Colonic mucosa (tissue), 4 donors: Measurements from ENCODE around the gene RBAK. TPM values are rescaled to one million over a fixed set of nuclear protein-coding genes. Genes with fewer than 3 reads are reported as not detected.
"Not testable (repeated sequence)": the region's sequence is repeated elsewhere in the genome, so short reads cannot be mapped to it uniquely, and the experiment has no call there.

Source experiments
- DNase-seq: peaks from one replicate; pipeline ENCODE4 v3.0.0-alpha.2; 2020
- H3K27ac ChIP-seq: fragments of 200-600 bp; one replicate; pipeline ENCODE4 v1.8.0; 2021
- H3K27me3 ChIP-seq: fragments of 200-600 bp; one replicate; pipeline ENCODE4 v1.8.0; 2021
- H3K36me3 ChIP-seq: fragments of 200-600 bp; one replicate; pipeline ENCODE4 v1.8.0; 2021
- H3K4me1 ChIP-seq: fragments of 200-600 bp; one replicate; pipeline ENCODE4 v1.8.0; 2021; ENCODE audit warnings: mild to moderate bottlenecking
- H3K4me3 ChIP-seq: fragments of 200-600 bp; one replicate; pipeline ENCODE4 v1.8.0; 2021
- H3K9ac ChIP-seq, 2 donors: one replicate each; pipeline ENCODE4 v1.7.0; 2013; ENCODE audit warnings: control low read depth in 2 of 2, low read depth in 2 of 2, low read length in 2 of 2
- H3K9me3 ChIP-seq: fragments of 200-600 bp; one replicate; pipeline ENCODE4 v1.8.0; 2021
- intact Hi-C: fragments of 100-400 bp; cut with DNase I; formaldehyde crosslinking; loops from one replicate; pipeline ENCODE4 v1.14.1; 2022
- total RNA-seq, 2 donors: library from RNA; stranded (reverse); fragmentation: NEBNext Ultra II Directional in 1 of 2; extraction: Animal tissue kit (Norgen Biotek cat#: 25700) in 1 of 2; gene quantifications; one replicate each; pipeline ENCODE4 v1.2.1, GENCODE V29; 2021
- TF ChIP-seq, protein P1 (sequence below): fragments of 200-600 bp; IDR thresholded peaks from one replicate; pipeline ENCODE4 v1.8.0; 2022; ENCODE audit warnings: antibody characterized with exemption, mild to moderate bottlenecking
- donor health status: healthy.
- donor health status: DM: no; HTN: no; CAD: no.
- donor health status: DM: no; HTN: no; CAD: no.

Gene RBAK
- total RNA-seq, 2 donors from 2014 or later = 8.0 to 11.8 TPM

DNA sequence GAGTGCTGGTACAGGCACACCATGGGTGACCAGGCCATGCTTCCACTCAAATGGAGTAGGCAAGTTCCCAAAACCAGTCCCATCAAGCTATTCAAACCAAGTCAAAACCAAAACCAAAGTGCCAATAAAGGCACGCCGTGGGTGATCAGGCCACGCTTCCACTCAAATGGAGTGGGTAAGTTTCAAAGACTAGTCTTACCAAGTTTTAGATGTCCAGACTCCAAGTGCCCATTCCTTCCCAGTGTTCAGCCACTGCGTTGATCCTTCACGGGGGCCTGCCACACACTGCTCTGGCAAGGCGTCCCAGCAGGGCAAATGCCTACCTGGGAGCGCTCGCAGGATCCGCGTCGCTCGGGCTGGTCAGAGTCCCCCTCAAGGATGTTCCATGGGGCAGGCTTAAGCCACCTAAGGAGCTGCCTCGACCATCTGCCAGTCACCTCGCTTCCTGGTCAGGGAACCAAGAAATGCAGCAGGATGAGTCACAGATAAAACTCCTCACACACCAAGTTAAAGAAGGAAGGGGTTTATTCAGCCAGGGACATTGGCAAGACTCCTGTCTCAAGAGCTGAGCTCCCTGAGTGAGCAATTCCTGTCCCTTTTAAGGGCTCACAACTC, 17.8 kb upstream of the RBAK start:
- H3K4me1 ChIP-seq, intact Hi-C loops, H3K4me3 ChIP-seq, H3K9ac ChIP-seq, DNase-seq, H3K27ac ChIP-seq, H3K27me3 ChIP-seq, H3K9me3 ChIP-seq, H3K36me3 ChIP-seq: not testable (repeated sequence)

DNA sequence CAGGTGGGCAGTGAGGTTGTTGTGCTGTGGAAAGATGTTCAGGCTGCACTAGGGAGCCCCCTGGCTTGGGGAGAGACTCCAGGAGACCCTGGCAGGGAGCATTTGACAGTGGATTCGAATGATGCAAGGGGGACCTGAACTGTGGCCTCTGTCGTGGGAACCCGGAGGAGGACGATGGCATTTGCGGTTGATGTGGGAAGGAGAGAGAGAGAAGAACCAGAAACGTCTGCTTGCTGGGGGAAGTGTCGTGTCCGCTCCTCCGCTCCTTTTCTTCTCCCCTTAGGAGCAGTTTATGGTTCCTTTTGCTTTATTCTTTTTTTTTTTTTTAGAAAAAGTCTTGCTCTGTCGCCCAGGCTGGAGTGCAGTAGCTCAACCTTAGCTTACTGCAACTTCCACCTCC, 12.5 kb upstream of the RBAK start:
- intact Hi-C loops, H3K36me3 ChIP-seq, H3K9ac ChIP-seq, H3K27ac ChIP-seq, H3K27me3 ChIP-seq, H3K4me1 ChIP-seq, DNase-seq, H3K9me3 ChIP-seq, H3K4me3 ChIP-seq: not testable (repeated sequence)

DNA sequence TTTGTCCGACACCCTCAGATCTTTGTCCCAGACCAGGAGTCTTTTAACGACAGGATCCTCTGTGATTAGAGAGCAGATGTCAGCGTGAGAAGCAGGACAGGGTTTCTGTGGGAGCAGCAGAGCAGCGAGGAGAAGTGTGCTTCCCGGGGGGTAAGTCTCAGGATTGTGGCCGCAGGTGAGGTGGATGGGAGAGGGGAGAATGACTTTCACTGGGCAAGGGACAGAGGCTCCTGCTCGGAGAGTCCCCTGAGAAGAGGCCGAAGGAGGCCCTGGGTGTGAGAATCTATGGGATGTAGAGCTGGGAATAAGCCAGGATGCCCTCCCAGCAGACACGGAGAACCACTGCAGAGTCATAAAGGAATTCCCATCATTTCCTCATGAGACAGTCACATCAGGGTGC, 10.4 kb upstream of the RBAK start:
- TF ChIP-seq, protein P1, sequence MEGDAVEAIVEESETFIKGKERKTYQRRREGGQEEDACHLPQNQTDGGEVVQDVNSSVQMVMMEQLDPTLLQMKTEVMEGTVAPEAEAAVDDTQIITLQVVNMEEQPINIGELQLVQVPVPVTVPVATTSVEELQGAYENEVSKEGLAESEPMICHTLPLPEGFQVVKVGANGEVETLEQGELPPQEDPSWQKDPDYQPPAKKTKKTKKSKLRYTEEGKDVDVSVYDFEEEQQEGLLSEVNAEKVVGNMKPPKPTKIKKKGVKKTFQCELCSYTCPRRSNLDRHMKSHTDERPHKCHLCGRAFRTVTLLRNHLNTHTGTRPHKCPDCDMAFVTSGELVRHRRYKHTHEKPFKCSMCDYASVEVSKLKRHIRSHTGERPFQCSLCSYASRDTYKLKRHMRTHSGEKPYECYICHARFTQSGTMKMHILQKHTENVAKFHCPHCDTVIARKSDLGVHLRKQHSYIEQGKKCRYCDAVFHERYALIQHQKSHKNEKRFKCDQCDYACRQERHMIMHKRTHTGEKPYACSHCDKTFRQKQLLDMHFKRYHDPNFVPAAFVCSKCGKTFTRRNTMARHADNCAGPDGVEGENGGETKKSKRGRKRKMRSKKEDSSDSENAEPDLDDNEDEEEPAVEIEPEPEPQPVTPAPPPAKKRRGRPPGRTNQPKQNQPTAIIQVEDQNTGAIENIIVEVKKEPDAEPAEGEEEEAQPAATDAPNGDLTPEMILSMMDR = no peak
- H3K4me3 ChIP-seq = no peak overlapping the region
- H3K27me3 ChIP-seq = no peaks in the 10 kb centered on the region
- H3K4me1 ChIP-seq = no peaks in the 10 kb centered on the region
- intact Hi-C loops = no loop called here
- H3K36me3 ChIP-seq = no peaks in the 10 kb centered on the region
- H3K27ac ChIP-seq = no peak overlapping the region
- DNase-seq = no peak
- H3K9ac ChIP-seq = no peak overlapping the region
- no peaks in the 10 kb centered on the region for H3K9me3 ChIP-seq

DNA sequence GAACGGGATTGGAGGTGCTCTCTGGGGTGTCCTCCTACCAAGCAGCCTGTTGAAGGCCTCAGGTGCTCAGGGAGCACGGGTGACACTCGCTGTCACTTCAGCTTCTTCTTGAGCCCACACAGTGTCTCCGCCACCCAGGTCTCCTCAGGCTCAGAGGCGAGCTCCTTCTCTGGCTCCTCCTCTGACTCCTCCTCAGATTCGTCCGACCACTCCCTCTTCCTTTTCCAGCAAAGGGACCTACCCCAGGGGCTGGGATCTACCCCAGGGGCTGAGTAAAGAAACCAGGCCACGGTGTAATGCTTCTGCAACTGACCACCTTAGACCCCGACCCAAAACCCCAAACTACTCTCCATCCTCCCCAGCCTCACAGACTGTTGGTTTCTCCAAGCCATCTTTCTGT, 9.2 kb upstream of the RBAK start:
- Histone ChIP-seq H3K27ac (no peak overlapping the region), H3K27me3 (no peaks in the 10 kb centered on the region), H3K4me3 (no peak overlapping the region), H3K36me3 (no peaks in the 10 kb centered on the region), H3K9ac (no peak overlapping the region), H3K9me3 (no peaks in the 10 kb centered on the region), H3K4me1 (no peaks in the 10 kb centered on the region)
- no peak for DNase-seq
- TF ChIP-seq, protein P1 = no peak
- intact Hi-C loops = no loop called here

DNA sequence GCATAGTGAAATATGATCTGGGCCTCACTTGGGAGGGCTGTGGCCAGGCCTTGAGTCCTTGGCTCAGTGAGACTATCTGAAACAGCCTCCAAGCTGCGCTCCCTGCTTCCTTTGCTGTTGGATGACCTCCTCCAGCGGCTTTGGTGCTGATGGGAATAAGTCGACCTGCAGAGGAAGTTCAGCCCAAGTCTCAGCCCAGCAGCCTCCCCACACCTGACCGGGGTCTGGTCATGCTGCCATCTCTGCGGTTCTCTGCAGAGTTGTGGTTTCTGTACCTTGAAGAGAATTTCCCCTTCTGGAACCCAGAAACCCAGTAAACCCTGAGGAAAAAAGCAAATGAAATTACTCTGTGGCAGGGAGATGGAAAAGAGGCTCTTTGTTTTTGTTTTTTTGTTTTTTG, 4.6 kb upstream of the RBAK start:
- intact Hi-C loops = no loop called here
- H3K4me3 ChIP-seq = no peak overlapping the region
- no peaks in the 10 kb centered on the region for H3K36me3 ChIP-seq
- no peaks in the 10 kb centered on the region for H3K27me3 ChIP-seq
- no peaks in the 10 kb centered on the region for H3K9me3 ChIP-seq
- no peaks in the 10 kb centered on the region for H3K4me1 ChIP-seq
- H3K27ac ChIP-seq = no peak overlapping the region
- TF ChIP-seq, protein P1 = no peak
- no peak for DNase-seq
- H3K9ac ChIP-seq = no peak overlapping the region

DNA sequence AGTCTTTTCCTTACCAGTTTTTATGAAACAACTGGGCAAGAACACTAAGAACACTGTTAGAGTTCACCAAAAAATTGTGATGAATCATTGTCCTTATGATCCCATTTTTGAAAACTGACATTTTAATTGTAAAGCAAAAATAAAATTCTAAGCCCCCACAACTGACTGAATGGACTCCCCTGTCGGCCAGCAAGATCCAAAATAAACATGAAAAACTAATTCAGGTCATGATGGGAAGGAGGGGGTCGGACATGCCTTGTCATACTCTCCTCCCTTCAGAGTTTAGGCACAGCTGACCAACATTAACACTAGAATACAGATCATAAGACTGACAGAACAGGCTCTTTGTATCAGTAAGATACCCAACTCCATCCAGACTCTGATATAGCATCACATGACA, 2.0 kb upstream of the RBAK start:
- Histone ChIP-seq H3K36me3 (no peaks in the 10 kb centered on the region), H3K27me3 (no peaks in the 10 kb centered on the region), H3K27ac (no peak overlapping the region), H3K9me3 (no peaks in the 10 kb centered on the region), H3K4me1 (no peaks in the 10 kb centered on the region), H3K9ac (no peak overlapping the region), H3K4me3 (no peak overlapping the region)
- intact Hi-C loops = no loop called here
- no peak for DNase-seq
- TF ChIP-seq, protein P1 = no peak

DNA sequence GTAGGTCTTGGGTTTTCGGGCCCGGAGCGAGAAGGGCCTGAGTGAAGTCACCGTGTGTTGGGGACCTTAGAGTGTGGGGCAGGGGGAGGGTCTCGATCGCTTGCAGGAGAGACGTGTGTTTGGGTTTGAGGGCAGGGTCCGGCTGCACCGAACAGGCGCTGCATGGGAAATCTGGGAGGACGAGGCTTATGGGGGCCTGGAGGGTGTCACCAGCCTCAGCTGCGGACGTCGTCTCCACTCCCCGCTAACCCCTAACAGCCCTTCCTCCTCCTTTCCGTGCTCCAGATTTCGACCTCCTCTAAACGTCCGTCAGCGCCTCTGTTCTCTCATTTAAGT, 705 bp downstream of the RBAK start:
- H3K27me3 ChIP-seq, H3K4me1 ChIP-seq, H3K9me3 ChIP-seq, DNase-seq, intact Hi-C loops, H3K36me3 ChIP-seq: not testable (repeated sequence)
- peak overlapping the region; percentile 97 for H3K4me3 ChIP-seq
- H3K27ac ChIP-seq = peak overlapping the region; percentile 82
- peak overlapping the region; percentile 73 to 79 for H3K9ac ChIP-seq

DNA sequence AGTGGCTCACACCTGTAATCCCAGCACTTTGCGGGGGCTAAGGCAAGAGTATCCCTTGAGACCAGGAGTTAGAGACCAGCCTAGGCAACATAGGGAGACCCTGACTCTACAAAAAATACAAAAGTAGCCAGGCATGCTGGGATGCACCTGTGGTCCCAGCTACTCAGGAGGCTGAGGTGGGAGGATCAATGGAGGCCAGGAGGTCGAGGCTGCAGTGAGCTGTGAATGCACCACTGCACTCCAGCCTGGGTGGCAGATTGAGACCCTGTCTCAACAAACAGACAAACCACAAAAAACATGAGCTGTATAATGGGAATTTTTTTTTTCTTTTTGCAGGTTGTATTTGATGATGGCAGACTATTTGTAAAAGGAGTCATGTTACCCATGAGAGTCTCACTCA, 1.5 kb downstream of the RBAK start:
- H3K4me3 ChIP-seq, H3K9ac ChIP-seq, H3K27ac ChIP-seq, H3K9me3 ChIP-seq, H3K36me3 ChIP-seq, DNase-seq, intact Hi-C loops, H3K4me1 ChIP-seq, H3K27me3 ChIP-seq: not testable (repeated sequence)
